Mesodermal cell (in vitro differentiated cells): ENCODE results near the gene TOR4A.

ENCODE experiments used
- H3K27ac ChIP-seq: 2 replicates; pipeline ENCODE4 v1.7.0; 2013; ENCODE audit warnings: mild to moderate bottlenecking, low read depth, low read length, moderate library complexity; ENCODE audit not compliant: severe bottlenecking
- H3K36me3 ChIP-seq: 2 replicates; pipeline ENCODE4 v1.7.1; 2013; ENCODE audit warnings: mild to moderate bottlenecking, low read length, moderate library complexity; ENCODE audit not compliant: control insufficient read depth, insufficient read depth
- H3K4me1 ChIP-seq: one replicate; pipeline ENCODE4 v1.7.1; 2013; ENCODE audit warnings: mild to moderate bottlenecking, low read length; ENCODE audit not compliant: insufficient read depth, control insufficient read depth, poor library complexity, severe bottlenecking
- H3K4me3 ChIP-seq: 2 replicates; pipeline ENCODE4 v1.7.0; 2013; ENCODE audit warnings: low read length, control low read depth, mild to moderate bottlenecking; ENCODE audit not compliant: insufficient read depth, poor library complexity, severe bottlenecking; ENCODE audit errors: extremely low read depth
- H3K9me3 ChIP-seq: 2 replicates; pipeline ENCODE4 v1.7.1; 2013; ENCODE audit warnings: mild to moderate bottlenecking, low read length, moderate library complexity; ENCODE audit not compliant: control insufficient read depth
- WGBS, 2 experiments: methylation state at CpG; one replicate each; pipeline ENCODE4 v1.1.5; 2013; ENCODE audit warnings: missing lambda C conversion rate in 2 of 2; ENCODE audit not compliant: insufficient coverage in 2 of 2; 5-methylcytosine and 5-hydroxymethylcytosine counted together

TOR4A gene

DNA sequence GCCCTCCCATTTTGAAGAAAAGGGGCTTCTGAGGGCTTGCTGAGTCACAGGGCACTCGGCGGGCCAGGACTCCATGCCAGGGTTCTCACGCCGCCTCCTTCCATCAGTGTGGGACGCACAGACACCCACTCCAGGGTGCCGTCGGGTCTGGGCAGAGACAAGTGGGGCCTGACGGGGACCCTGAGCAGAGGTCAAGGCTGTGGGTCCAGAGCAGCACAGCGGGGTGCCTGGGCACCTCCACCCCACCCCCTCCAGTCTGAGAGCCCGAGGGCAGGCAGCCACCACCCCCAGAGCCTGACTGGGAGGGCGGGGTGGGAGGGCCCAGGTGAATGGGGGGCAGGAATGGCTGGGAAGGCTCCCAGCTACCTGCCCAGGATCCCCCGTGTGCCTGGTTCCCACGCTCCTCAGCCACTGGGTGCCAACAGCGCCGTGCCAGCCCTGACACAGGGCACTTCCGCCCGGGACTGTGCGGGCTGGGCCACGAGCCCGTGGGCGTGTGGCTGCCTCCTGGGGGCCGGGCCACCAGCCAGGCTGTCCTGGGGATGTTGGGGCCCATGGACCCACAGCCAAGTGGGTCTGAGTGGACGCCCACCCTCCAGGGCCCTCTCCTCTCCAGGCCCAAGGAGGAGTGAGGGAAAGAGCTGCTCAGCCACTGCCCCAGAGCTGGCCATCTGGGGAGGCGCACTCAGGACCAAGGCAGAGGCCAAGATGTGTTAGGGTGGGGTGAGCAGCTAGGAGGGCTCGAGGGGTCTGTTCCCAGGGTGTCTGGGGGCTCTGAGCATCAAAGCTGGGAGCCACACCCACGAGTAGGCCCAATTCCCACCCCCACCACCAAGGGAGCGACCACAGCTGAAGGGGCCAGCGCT, 34.7 kb downstream of the TOR4A start:
- no peaks in the 10 kb centered on the region for H3K9me3 ChIP-seq
- peaks cover 12% of the 10 kb centered on the region for H3K4me1 ChIP-seq
- no peak overlapping the region for H3K27ac ChIP-seq
- no peak overlapping the region for H3K4me3 ChIP-seq
- WGBS, 2 experiments: 93 to 94% methylated on average over 23 of the region's 28 CpGs
- H3K36me3 ChIP-seq: no peaks in the 10 kb centered on the region

GRCh38 chr9:137312852-137313325, 35.4 kb downstream of the TOR4A start:
- Histone ChIP-seq H3K4me3 (no peak overlapping the region), H3K4me1 (peaks cover 12% of the 10 kb centered on the region), H3K27ac (no peak overlapping the region), H3K9me3 (no peaks in the 10 kb centered on the region), H3K36me3 (no peaks in the 10 kb centered on the region)
- 96 to 100% methylated on average over 2 to 6 of the region's 6 CpGs for WGBS, 2 experiments

GRCh38 chr9:137313326-137313936, 35.9 kb downstream of the TOR4A start:
- WGBS, 2 experiments: 87 to 94% methylated on average over 9 of the region's 9 CpGs
- no peaks in the 10 kb centered on the region for H3K9me3 ChIP-seq
- H3K4me1 ChIP-seq: peaks cover 12% of the 10 kb centered on the region
- H3K36me3 ChIP-seq: no peaks in the 10 kb centered on the region
- no peak overlapping the region for H3K4me3 ChIP-seq
- no peak overlapping the region for H3K27ac ChIP-seq

DNA sequence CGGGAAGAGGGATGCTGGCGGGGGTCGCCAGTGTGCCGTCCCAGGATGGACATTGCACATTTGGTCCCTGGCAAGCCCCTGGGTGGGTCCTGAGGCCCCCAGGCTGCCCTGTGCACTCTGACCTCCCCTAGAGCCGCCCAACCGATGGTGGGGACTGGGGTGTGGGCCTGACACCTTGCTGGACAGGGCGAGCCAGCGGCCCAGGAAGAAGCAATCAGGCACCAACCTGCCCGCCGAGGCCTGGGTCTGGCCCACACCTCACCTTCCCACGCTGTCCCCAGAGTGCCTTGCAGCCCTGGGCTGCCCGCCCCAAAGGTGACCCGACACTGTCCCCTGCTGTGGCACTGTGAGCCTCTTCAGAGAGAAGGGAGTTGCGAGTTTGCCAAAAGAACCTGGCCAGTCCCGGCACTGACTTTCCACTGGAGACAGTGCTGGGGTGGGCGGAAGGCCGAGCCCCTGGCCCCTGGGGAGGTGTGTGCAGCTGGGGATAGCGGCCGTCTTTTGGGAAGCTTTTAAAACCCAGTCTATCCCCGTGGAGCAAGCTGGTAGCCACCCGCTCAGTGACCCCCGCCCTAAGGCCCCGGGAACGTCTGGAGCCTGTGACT, 36.5 kb downstream of the TOR4A start:
- no peaks in the 10 kb centered on the region for H3K9me3 ChIP-seq
- no peak overlapping the region for H3K4me3 ChIP-seq
- H3K4me1 ChIP-seq: peaks cover 15% of the 10 kb centered on the region
- WGBS, 2 experiments: 85 to 89% methylated on average over 14 to 20 of the region's 24 CpGs
- no peaks in the 10 kb centered on the region for H3K36me3 ChIP-seq
- H3K27ac ChIP-seq: no peak overlapping the region

DNA sequence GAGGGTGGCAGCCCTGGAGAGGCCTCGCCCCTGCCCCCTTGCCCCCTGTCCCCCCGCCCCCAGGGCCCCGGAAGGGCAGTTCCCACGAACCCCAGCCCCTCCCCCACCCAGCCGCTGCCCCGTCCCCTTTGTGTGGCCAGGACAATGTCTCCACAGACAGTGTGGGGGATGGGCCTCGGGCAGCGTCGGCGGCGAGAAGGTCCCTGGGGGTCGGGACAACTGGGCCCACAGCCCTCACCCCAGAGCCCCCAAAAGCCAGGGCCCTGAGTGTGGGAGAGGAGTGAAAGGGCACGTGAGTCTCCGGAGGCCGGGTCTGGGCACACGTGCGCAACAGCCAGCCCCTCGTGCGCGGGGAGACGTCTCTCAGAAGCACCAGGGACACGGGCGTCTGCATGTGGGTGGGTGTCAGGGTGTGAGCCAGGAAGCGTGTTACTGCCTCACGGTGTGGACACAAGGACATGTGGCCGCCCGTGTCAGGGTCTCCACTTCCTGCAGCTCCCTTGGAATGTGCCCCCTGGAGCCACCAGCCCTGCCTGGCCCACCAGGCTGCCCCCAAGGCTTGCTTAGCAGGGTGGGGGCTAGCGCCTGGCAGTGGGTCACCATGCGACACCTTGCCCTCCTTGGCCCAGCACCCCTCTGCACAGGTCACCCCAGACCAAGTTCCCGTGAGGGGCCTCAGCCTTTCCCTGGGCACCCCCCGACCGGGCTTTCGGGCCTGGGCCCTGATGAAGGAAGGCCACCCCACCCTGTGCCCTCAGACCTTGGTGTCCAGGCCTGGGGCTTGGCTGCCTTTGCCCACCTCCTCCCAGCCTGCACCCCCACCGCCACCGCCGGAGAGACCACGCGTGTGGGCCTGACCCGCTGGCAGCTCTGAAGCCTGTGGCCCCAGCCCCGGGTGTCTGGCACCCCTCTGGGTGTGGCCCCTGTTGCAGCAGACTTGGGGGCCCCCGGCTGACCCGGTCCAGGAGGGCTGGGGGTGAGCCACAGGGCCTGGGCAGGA, 37.3 kb downstream of the TOR4A start:
- Histone ChIP-seq H3K9me3 (no peaks in the 10 kb centered on the region), H3K36me3 (no peaks in the 10 kb centered on the region), H3K4me1 (peaks cover 15% of the 10 kb centered on the region), H3K4me3 (no peak overlapping the region), H3K27ac (no peak overlapping the region)
- 77 to 89% methylated on average over 17 to 27 of the region's 42 CpGs for WGBS, 2 experiments

GRCh38 chr9:137315581-137316011, 38.1 kb downstream of the TOR4A start:
- Histone ChIP-seq H3K27ac (no peak overlapping the region), H3K9me3 (no peaks in the 10 kb centered on the region), H3K36me3 (no peaks in the 10 kb centered on the region), H3K4me1 (peaks cover 17% of the 10 kb centered on the region), H3K4me3 (peak overlapping the region; percentile 18)
- WGBS, 2 experiments: 36 to 54% methylated on average over 9 to 15 of the region's 18 CpGs

DNA sequence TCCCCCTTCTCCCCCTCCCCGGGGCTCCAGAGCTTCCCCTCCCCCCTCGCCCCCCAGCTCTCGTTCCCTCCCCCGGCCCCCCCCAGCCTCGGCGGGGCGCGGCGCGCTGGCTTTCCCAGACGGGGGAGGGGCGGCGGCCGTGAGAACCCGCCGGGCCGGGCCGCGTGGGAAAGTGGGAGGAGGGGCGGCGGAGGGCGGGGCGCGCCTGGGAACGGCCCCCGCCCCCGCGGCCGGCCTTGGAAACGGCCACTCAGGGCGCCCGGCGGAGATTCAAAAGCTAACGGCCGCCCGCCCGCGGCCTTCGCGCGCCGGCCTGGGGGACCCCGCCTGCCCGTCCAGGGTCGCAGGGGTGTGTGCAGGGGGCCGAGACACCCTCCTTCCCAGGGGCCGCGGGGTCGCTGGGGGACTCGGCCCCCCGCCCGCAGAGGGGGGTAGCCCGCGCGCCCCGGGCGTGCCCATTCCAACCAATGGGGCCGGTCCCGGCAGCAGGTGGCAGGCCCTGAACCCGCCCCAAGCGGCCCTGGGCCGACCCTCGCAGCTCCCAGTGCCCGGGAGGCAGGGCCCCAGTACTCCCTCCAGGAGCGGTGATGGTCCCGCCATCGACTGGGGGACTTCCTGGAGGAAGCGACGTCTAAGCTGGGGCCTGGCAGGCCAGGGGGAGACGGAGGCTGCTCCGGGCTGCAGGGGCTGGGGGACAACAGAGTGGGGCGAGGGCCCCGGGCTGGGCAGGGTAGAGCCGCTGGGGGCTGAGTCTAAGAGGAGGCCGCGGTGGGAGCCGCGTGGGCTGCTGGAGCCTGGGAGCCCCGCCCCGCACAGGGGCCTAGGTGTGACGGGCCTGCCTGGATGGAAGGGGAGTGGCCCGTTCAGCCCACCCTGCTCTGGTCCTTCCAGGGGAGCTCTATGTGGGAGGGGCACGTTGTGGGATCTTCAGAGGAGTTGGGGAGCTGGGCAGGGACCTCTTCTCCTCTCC, 38.8 kb downstream of the TOR4A start:
- Histone ChIP-seq H3K4me3 (peak overlapping the region; percentile 18), H3K9me3 (no peaks in the 10 kb centered on the region), H3K27ac (peak overlapping the region; percentile 23), H3K4me1 (peaks cover 23% of the 10 kb centered on the region), H3K36me3 (no peaks in the 10 kb centered on the region)
- WGBS, 2 experiments: 13 to 15% methylated on average over 55 to 62 of the region's 83 CpGs

DNA sequence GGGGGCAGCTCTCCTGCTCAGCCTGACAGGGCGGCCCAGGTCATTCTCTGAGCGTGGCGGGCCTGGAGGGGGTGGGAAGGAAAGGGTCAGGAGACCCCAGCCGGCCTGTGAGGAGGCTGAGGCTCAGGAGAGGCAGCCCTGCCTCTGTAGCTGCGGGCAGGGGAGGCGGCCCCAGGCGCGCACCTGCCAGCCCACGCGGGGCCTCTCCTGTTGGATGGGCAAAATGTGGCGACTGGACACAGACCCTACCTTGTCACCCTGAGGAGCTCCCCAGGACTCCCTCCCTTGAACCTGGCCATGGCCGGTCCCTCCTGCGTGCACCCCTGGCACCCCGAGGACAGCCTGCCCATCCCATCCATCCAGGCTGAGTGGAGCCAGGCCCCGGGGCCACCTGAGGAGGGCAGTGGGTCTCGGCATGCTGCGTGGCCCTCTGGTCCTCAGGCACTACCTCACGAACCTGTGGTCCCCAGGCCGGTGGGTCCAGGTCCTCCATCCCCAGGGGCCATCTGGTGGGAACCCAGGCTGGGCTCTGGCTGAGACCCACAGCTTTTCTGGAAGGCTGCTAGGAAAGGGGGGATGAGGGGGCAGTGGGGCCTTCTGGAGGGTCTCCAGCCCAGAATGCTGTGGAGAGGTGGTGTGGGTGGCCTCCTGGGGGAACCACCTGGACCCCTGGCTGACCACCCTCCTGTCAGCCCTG, 39.6 kb downstream of the TOR4A start:
- 96 to 97% methylated on average over 17 to 19 of the region's 19 CpGs for WGBS, 2 experiments
- no peaks in the 10 kb centered on the region for H3K9me3 ChIP-seq
- H3K4me3 ChIP-seq: no peak overlapping the region
- H3K36me3 ChIP-seq: no peaks in the 10 kb centered on the region
- H3K27ac ChIP-seq: no peak overlapping the region
- peaks cover 23% of the 10 kb centered on the region for H3K4me1 ChIP-seq
